Activated CD8-positive, alpha-beta T cell treated with anti-CD3 and anti-CD28 coated beads, Interleukin-2, amount 10 ng/mL, durations not matched to agents 7 days and 5 days (primary cell): ENCODE data around the gene SNX14. TPM values are rescaled to one million over a fixed set of nuclear protein-coding genes. Genes with fewer than 3 reads are reported as not detected.

Source experiments
- ATAC-seq: fragments of 150-1000 bp; cut with Tn5 transposase; one replicate; pipeline ENCODE4 v1.10.0; 2021; ENCODE audit warnings: moderate library complexity
- CTCF ChIA-PET: fragments of 350-600 bp; sonication (Branson Sonifier 250); formaldehyde crosslinking; loops from one replicate; lab custom pipeline; 2021; ENCODE audit warnings: antibody characterized with exemption; lab: Charles Lee
- POLR2A ChIA-PET: fragments of 350-600 bp; sonication (Branson Sonifier 250); formaldehyde crosslinking; loops from one replicate; lab custom pipeline; 2021; ENCODE audit warnings: antibody characterized with exemption; lab: Charles Lee
- DNase-seq: peaks from one replicate; pipeline ENCODE4 v3.0.0-alpha.2; 2020
- H3K27ac Mint-ChIP-seq: one replicate; pipeline ENCODE4 v1.8.0; 2021; ENCODE audit warnings: mild to moderate bottlenecking, mixed read lengths
- H3K27me3 Mint-ChIP-seq: one replicate; pipeline ENCODE4 v1.8.0; 2021; ENCODE audit warnings: low read depth, mixed read lengths
- H3K36me3 Mint-ChIP-seq: one replicate; pipeline ENCODE4 v1.8.0; 2021; ENCODE audit warnings: low read depth, mixed read lengths
- H3K4me1 Mint-ChIP-seq: one replicate; pipeline ENCODE4 v1.8.0; 2021; ENCODE audit warnings: low read depth, mixed read lengths
- H3K4me3 Mint-ChIP-seq: one replicate; pipeline ENCODE4 v1.8.0; 2021; ENCODE audit warnings: mild to moderate bottlenecking, mixed read lengths
- H3K9me3 Mint-ChIP-seq: one replicate; pipeline ENCODE4 v1.8.0; 2022; ENCODE audit warnings: mixed read lengths; ENCODE audit not compliant: insufficient read depth
- total RNA-seq, 2 experiments: library from RNA; stranded (reverse); gene quantifications; one replicate each; pipeline ENCODE4 v1.2.3, GENCODE V29; 2021

SNX14 gene
- total RNA-seq, 2 experiments from 2014 or later, result 50.1 to 50.3 TPM

DNA sequence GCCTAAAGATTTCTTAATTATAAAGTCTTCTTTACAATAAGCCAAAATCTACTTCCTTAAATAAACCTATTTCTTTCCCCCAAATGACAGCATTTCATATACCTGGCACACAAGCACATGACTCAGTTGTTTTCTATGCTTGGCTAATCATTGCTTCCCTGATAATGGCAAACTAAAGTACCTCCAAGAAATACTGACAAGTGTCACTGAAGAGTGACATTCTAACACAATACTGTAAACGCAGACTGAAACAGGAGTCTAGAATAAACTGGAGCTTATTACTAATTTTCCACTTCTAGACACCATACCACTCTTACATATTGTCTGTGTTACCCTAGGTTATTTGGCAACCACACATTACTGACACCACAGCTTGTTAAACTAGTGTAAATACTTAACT lies 34.7 kb upstream of the SNX14 start:
- Mint-ChIP-seq H3K9me3 (no peaks in the 10 kb centered on the region), H3K36me3 (peaks cover 81% of the 10 kb centered on the region)

DNA sequence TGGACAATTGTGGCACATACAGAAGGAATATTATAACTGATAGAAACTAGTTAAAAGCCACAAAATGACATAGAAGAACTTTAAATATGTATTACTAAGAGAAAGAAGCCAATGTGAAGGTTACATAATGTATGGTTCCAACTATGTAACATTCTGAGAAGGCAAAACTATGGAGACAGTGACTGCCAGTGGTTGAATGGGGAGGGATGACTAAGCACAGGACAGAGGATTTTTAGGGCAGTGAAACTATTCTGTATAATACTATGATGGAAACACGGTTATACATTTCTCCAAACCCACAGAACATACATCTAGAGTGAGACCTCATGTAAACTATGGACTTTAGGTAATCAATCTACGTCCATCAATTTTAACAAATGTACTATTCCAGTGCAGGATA lies 26.6 kb upstream of the SNX14 start:
- ChIA-PET CTCF (no interaction called here), POLR2A (interaction anchor here (0.9 to 1.5 kb wide), 3 partner anchors 22 to 58 kb away, joined by 3 to 8 read pairs (median 3); partner anchors contain the start of gene SYNCRIP)
- Mint-ChIP-seq H3K4me3 (no peak overlapping the region), H3K9me3 (no peaks in the 10 kb centered on the region), H3K27me3 (no peaks in the 10 kb centered on the region), H3K27ac (no peak overlapping the region), H3K4me1 (peaks cover 18% of the 10 kb centered on the region), H3K36me3 (peaks cover 82% of the 10 kb centered on the region)
- no peak for ATAC-seq
- no peak for DNase-seq

More for the DNA sequence above, 34.7 kb upstream of the SNX14 start:
- no peaks in the 10 kb centered on the region for H3K27me3 Mint-ChIP-seq
- POLR2A ChIA-PET, result interaction anchor here (0.6 kb wide), 1 partner anchor 15 kb away, joined by 3 read pairs; no protein-coding TSS in a partner anchor
- no peak for ATAC-seq
- DNase-seq, result no peak
- peak overlapping the region; percentile 14 for H3K27ac Mint-ChIP-seq
- no peak overlapping the region for H3K4me3 Mint-ChIP-seq
- CTCF ChIA-PET, result interaction anchor here (1.5 kb wide), 1 partner anchor 11 kb away, joined by 4 read pairs; no protein-coding TSS in a partner anchor
- H3K4me1 Mint-ChIP-seq, result peaks cover 45% of the 10 kb centered on the region

DNA sequence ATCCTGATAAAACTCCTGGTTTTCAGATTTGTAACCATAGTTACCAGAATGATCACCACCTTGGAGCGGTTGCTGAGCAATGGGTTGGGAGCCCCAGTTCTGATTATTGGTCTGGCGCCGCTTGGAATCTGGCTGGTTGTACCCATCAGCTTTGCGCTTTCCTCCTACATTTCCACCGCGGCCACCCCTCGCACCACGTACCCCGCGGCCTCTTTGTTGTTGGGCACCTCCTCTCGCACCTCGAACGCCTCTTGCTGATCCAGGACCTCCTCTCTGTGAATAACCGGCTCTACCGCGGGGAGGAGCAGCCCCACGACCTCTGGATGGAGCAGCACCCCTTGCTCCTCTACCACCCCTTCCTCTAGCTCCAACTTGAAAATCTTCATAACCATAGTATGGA lies 21.1 kb upstream of the SNX14 start:
- Mint-ChIP-seq H3K9me3 (no peaks in the 10 kb centered on the region), H3K27ac (no peak overlapping the region), H3K4me1 (peaks cover 19% of the 10 kb centered on the region), H3K27me3 (no peaks in the 10 kb centered on the region), H3K36me3 (peaks cover 66% of the 10 kb centered on the region), H3K4me3 (no peak overlapping the region)
- DNase-seq (no peak), ATAC-seq (no peak)
- ChIA-PET CTCF (no interaction called here), POLR2A (no interaction called here)

GRCh38 chr6:85612690-85613474 lies 19.2 kb upstream of the SNX14 start:
- Mint-ChIP-seq H3K4me3 (no peak overlapping the region), H3K27me3 (no peaks in the 10 kb centered on the region), H3K4me1 (peaks cover 21% of the 10 kb centered on the region), H3K27ac (no peak overlapping the region), H3K36me3 (peaks cover 62% of the 10 kb centered on the region), H3K9me3 (no peaks in the 10 kb centered on the region)
- ChIA-PET CTCF (no interaction called here), POLR2A (interaction anchor here (1.5 to 1.7 kb wide), 2 partner anchors 30 to 59 kb away, joined by 3 to 4 read pairs; partner anchors contain the start of gene SYNCRIP)
- DNase-seq (no peak), ATAC-seq (no peak)

DNA sequence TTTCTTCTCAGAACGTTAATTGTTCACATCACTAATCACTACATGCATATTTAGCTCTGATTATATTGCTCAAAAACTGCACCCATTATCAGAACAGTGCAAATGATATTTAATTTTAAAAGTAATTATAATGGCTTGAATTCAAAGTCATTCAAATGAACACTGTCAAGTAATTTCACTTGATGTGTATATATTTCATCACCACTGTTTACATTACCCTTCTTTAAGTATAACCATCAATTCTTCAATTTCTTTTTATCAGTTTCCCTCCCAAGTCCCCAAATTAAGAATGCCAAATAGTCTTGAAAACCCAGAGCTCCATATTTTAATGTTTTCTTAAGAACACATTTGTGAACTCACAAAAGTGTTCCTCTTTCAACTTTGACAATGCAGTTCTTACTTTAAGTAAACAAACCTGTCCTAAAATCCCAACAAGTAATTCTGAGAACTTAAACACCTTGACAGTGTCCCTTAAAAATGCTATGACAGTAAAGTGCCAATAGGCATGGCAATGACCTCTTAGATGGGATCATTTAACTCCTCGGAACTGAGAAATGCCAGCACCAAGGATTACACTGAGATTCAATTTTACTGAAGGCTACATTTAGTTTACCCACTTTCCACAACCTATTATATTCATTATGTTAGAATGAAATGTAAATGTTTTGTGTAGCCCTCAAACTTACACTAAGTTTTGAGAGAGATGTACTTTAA lies 16.7 kb upstream of the SNX14 start:
- Mint-ChIP-seq H3K27me3 (no peaks in the 10 kb centered on the region), H3K9me3 (no peaks in the 10 kb centered on the region), H3K36me3 (peaks cover 56% of the 10 kb centered on the region), H3K27ac (no peak overlapping the region), H3K4me3 (no peak overlapping the region), H3K4me1 (peaks cover 21% of the 10 kb centered on the region)
- POLR2A ChIA-PET, result interaction anchor here (0.8 kb wide), 1 partner anchor 16 kb away, joined by 3 read pairs; no protein-coding TSS in a partner anchor
- CTCF ChIA-PET, result interaction anchor here (1.1 kb wide), 2 partner anchors 16 to 23 kb away, joined by 3 to 4 read pairs; partner anchors contain the start of gene SNX14
- ATAC-seq, result no peak
- DNase-seq, result no peak

DNA sequence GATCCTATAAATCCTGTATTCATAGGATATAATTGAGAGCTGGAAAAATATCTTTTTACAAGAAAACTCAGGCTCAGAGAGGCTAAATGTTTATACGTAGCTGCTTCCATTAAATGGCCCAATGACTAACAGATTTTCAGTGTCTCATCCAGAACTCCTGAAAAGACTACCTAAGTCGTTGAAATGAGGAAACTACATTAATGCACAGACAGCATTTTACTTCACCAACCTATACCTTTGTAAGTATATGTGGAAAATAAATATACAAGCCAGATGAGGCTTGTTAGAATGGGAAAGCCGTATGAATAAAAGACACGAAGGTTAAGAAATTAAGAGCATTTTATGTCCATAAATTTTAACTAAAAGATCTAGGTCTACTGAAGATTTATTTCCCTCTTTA lies 8.4 kb upstream of the SNX14 start:
- CTCF ChIA-PET, result interaction anchor here (0.9 to 1.0 kb wide), 2 partner anchors 9 to 27 kb away, joined by 3 to 5 read pairs; no protein-coding TSS in a partner anchor
- Mint-ChIP-seq H3K27me3 (no peaks in the 10 kb centered on the region), H3K36me3 (peaks cover 30% of the 10 kb centered on the region), H3K4me3 (no peak overlapping the region), H3K9me3 (no peaks in the 10 kb centered on the region), H3K27ac (no peak overlapping the region), H3K4me1 (no peaks in the 10 kb centered on the region)
- ATAC-seq (no peak), DNase-seq (no peak)
- POLR2A ChIA-PET, result interaction anchor here (1.1 kb wide), 1 partner anchor 76 kb away, joined by 3 read pairs; no protein-coding TSS in a partner anchor

- Mint-ChIP-seq H3K36me3 (peaks cover 27% of the 10 kb centered on the region), H3K4me3 (no peak overlapping the region), H3K27me3 (no peaks in the 10 kb centered on the region), H3K4me1 (no peaks in the 10 kb centered on the region), H3K27ac (no peak overlapping the region), H3K9me3 (no peaks in the 10 kb centered on the region)
- ChIA-PET POLR2A (interaction anchor here (0.7 to 0.8 kb wide), 2 partner anchors 8 to 42 kb away, joined by 3 read pairs; partner anchors contain the start of gene SYNCRIP), CTCF (interaction anchor here (1.0 to 1.5 kb wide), 3 partner anchors 11 to 246 kb away, joined by 3 to 5 read pairs (median 3); no protein-coding TSS in a partner anchor)
- ATAC-seq, result no peak
- DNase-seq, result no peak
These were observed 7.2 kb upstream of the SNX14 start for GRCh38 chr6:85600713-85601313.

DNA sequence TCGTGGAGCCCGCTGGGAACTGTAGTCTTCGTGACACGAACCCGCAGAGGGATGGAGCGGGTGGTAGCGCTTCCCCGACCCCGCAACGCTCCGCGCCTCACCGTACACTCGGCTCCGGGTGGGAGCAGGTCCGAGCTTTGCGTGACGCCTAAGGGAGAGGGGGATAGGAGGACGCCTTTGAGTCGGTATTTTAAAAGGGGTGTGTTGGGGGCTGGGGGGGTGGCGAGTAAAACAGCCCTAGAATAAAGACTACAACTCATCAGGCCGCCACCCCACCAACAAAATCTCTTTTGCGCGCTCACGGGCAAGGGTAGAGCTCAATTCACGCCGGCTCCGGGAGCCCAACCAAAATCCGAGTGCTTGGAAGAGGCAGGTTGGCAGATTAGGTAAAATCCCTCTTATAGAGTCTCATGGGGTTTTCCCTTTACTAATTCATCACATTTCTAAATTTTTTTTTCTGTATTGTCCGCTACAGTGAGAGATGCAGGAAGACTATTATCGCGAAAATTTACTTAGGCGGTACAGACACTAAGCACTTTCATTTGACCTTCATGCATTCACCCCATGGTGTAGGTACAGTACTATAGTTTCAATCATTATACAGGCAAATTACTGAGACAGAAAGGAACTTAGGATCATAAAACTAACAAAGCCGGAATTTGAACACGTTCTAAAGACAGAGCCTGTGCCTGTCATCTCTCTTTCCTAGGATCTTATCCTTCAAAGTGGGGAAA lies 706 bp upstream of the SNX14 start:
- DNase-seq, result no peak
- peak overlapping the region; percentile 96 for H3K27ac Mint-ChIP-seq
- peaks cover 37% of the 10 kb centered on the region for H3K36me3 Mint-ChIP-seq
- ChIA-PET POLR2A (interaction anchor here (0.6 to 5.1 kb wide), 13 partner anchors 14 to 144 kb away, joined by 3 to 72 read pairs (median 4); partner anchors contain the start of genes NT5E and SYNCRIP), CTCF (interaction anchor here (1.3 to 2.2 kb wide), 2 partner anchors 16 to 46 kb away, joined by 4 to 7 read pairs; no protein-coding TSS in a partner anchor)
- no peak for ATAC-seq
- H3K4me1 Mint-ChIP-seq, result peaks cover 29% of the 10 kb centered on the region
- H3K27me3 Mint-ChIP-seq, result no peaks in the 10 kb centered on the region
- H3K4me3 Mint-ChIP-seq, result peak overlapping the region; percentile 93
- H3K9me3 Mint-ChIP-seq, result peaks cover 13% of the 10 kb centered on the region

DNA sequence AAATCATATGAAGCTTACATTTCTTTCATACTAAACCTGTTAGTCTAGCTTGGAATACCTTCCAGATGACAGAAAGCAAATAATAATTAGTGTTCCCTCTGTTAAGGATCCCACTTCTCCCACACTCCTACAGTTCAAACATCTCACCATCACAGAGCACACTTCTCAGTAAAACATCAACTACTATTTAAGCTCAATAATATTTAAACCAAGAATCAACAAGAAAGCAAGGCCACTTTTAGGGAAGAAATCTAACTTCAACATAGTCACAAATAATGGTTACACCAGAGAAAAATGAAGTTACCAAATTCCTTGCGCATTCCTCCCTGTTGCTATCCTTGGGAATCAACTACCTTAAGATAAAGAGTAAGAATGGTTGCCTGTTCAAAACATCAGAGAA lies 1.6 kb downstream of the SNX14 start:
- ChIA-PET CTCF (interaction anchor here (1.2 to 2.2 kb wide), 2 partner anchors 47 to 86 kb away, joined by 4 to 12 read pairs; no protein-coding TSS in a partner anchor), POLR2A (interaction anchor here (1.4 to 5.1 kb wide), 4 partner anchors 9 to 85 kb away, joined by 3 to 72 read pairs (median 29); partner anchors contain the start of gene SYNCRIP)
- DNase-seq, result no peak
- Mint-ChIP-seq H3K4me1 (peaks cover 29% of the 10 kb centered on the region), H3K27me3 (no peaks in the 10 kb centered on the region), H3K36me3 (peaks cover 43% of the 10 kb centered on the region), H3K9me3 (peaks cover 13% of the 10 kb centered on the region), H3K4me3 (peak overlapping the region; percentile 93), H3K27ac (peak overlapping the region; percentile 78)
- no peak for ATAC-seq

DNA sequence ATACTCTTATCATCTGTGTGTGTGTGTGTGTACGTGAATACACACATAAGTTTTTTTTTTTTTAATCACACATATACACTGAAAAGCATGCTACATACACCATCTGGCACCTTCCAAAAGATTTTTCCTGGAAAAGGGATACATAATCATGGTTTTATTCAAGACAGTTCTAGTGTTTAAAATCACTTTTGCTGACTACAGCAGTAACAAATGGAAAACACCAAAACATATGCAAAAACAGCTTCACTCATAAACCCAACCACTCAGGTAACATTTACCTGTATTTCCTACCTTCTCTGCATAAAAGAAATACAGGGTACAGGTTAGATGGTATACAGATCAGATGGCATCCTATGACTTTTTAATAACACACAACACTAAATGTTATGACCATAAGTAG lies 2.5 kb downstream of the SNX14 start:
- ChIA-PET POLR2A (interaction anchor here (3.4 to 5.1 kb wide), 2 partner anchors 52 to 86 kb away, joined by 38 to 72 read pairs; partner anchors contain the start of gene SYNCRIP), CTCF (interaction anchor here (1.2 to 1.3 kb wide), 2 partner anchors 10 to 48 kb away, joined by 3 to 4 read pairs; no protein-coding TSS in a partner anchor)
- Mint-ChIP-seq H3K27me3 (no peaks in the 10 kb centered on the region), H3K4me3 (peak overlapping the region; percentile 10), H3K4me1 (peaks cover 29% of the 10 kb centered on the region), H3K9me3 (peaks cover 13% of the 10 kb centered on the region), H3K36me3 (peaks cover 46% of the 10 kb centered on the region), H3K27ac (no peak overlapping the region)
- DNase-seq (no peak), ATAC-seq (no peak)
